Measurements from ENCODE around the gene SERP1. TPM values are rescaled to one million over a fixed set of nuclear protein-coding genes. Genes with fewer than 3 reads are reported as not detected.

Gene SERP1
- polyA plus RNA-seq, 3 donors from 2014 or later = 142 to 187 (median 165) TPM

- Mint-ChIP-seq H3K9me3 (no peaks in the 10 kb centered on the region), H3K27me3 (ENCODE audit: low read depth in 3 of 3) (peaks cover 4 to 16% (median 11%) of the 10 kb centered on the region in 3 donors), H3K36me3 (peaks cover 3 to 4% (median 4%) of the 10 kb centered on the region in 3 donors), H3K4me1 (peaks cover 42 to 76% of the 10 kb centered on the region in 2 donors), H3K4me3 (peak overlapping the region; percentile 92 to 98 (median 97)), H3K27ac (peak overlapping the region; percentile 96 to 99 (median 98))
- DNase-seq = no peak
Observed at GRCh38 chr3:150547045-150547741, 897 bp upstream of the SERP1 start.

GRCh38 chr3:150545419-150546225, 674 bp downstream of the SERP1 start:
- H3K36me3 Mint-ChIP-seq = peaks cover 0 to 3% (median 0%) of the 10 kb centered on the region in 3 donors
- no peaks in the 10 kb centered on the region for H3K9me3 Mint-ChIP-seq
- peak in 1 of 3 donors; percentile 24 for DNase-seq
- H3K4me3 Mint-ChIP-seq = peak overlapping the region; percentile 92 to 98 (median 97)
- H3K27me3 Mint-ChIP-seq (ENCODE audit: low read depth in 3 of 3) = peaks cover 4 to 16% (median 11%) of the 10 kb centered on the region in 3 donors
- H3K27ac Mint-ChIP-seq = peak overlapping the region; percentile 96 to 99 (median 98)
- H3K4me1 Mint-ChIP-seq = peaks cover 47 to 82% of the 10 kb centered on the region in 2 donors

- Mint-ChIP-seq H3K27me3 (ENCODE audit: low read depth in 3 of 3) (peaks cover 4 to 16% (median 11%) of the 10 kb centered on the region in 3 donors), H3K4me1 (peaks cover 48 to 79% of the 10 kb centered on the region in 2 donors), H3K27ac (peak overlapping the region; percentile 64 to 99 (median 76)), H3K36me3 (peaks cover 0 to 3% (median 0%) of the 10 kb centered on the region in 3 donors), H3K4me3 (peak overlapping the region; percentile 34 to 98 (median 95)), H3K9me3 (no peaks in the 10 kb centered on the region)
- DNase-seq = no peak
Observed at GRCh38 chr3:150544726-150545125, 1.6 kb downstream of the SERP1 start.

GRCh38 chr3:150544041-150544440, 2.3 kb downstream of the SERP1 start:
- Mint-ChIP-seq H3K36me3 (peaks cover 0 to 3% (median 0%) of the 10 kb centered on the region in 3 donors), H3K4me3 (peak overlapping the region; percentile 50 to 98 (median 95)), H3K9me3 (no peaks in the 10 kb centered on the region), H3K27ac (peak overlapping the region; percentile 53 to 99 (median 76)), H3K4me1 (peaks cover 48 to 75% of the 10 kb centered on the region in 2 donors), H3K27me3 (ENCODE audit: low read depth in 3 of 3) (peaks cover 4 to 16% (median 11%) of the 10 kb centered on the region in 3 donors)
- no peak for DNase-seq

GRCh38 chr3:150543531-150543930, 2.8 kb downstream of the SERP1 start:
- Mint-ChIP-seq H3K36me3 (peaks cover 0 to 3% (median 0%) of the 10 kb centered on the region in 3 donors), H3K27ac (peak overlapping the region; percentile 22 to 99 (median 68)), H3K4me1 (peaks cover 50 to 70% of the 10 kb centered on the region in 2 donors), H3K4me3 (no peak overlapping the region), H3K27me3 (ENCODE audit: low read depth in 3 of 3) (peaks cover 4 to 16% (median 11%) of the 10 kb centered on the region in 3 donors), H3K9me3 (no peaks in the 10 kb centered on the region)
- DNase-seq = no peak

- peaks cover 4 to 16% (median 11%) of the 10 kb centered on the region in 3 donors for H3K27me3 Mint-ChIP-seq (ENCODE audit: low read depth in 3 of 3)
- H3K9me3 Mint-ChIP-seq = no peaks in the 10 kb centered on the region
- peaks cover 46 to 66% of the 10 kb centered on the region in 2 donors for H3K4me1 Mint-ChIP-seq
- peak overlapping the region; percentile 13 to 99 (median 54) for H3K27ac Mint-ChIP-seq
- DNase-seq = no peak
- peaks cover 0 to 3% (median 0%) of the 10 kb centered on the region in 3 donors for H3K36me3 Mint-ChIP-seq
- H3K4me3 Mint-ChIP-seq = no peak overlapping the region
Observed at GRCh38 chr3:150543128-150543527, 3.2 kb downstream of the SERP1 start.

GRCh38 chr3:150540991-150541390, 5.3 kb downstream of the SERP1 start:
- Mint-ChIP-seq H3K27me3 (ENCODE audit: low read depth in 3 of 3) (peaks cover 0 to 7% (median 5%) of the 10 kb centered on the region in 3 donors), H3K27ac (peak overlapping the region; percentile 9 to 83 (median 46)), H3K9me3 (no peaks in the 10 kb centered on the region), H3K36me3 (peaks cover 0 to 3% (median 0%) of the 10 kb centered on the region in 3 donors), H3K4me1 (peaks cover 29 to 49% of the 10 kb centered on the region in 2 donors), H3K4me3 (no peak overlapping the region)
- DNase-seq = no peak

GRCh38 chr3:150540297-150540696, 6.0 kb downstream of the SERP1 start:
- H3K27ac Mint-ChIP-seq = peak overlapping the region in 2 of 6 donors; percentile 42 to 48
- no peak for DNase-seq
- no peak overlapping the region for H3K4me3 Mint-ChIP-seq
- H3K36me3 Mint-ChIP-seq = peaks cover 0 to 3% (median 0%) of the 10 kb centered on the region in 3 donors
- peaks cover 0 to 3% (median 1%) of the 10 kb centered on the region in 3 donors for H3K27me3 Mint-ChIP-seq (ENCODE audit: low read depth in 3 of 3)
- H3K4me1 Mint-ChIP-seq = peaks cover 22 to 44% of the 10 kb centered on the region in 2 donors
- H3K9me3 Mint-ChIP-seq = no peaks in the 10 kb centered on the region

GRCh38 chr3:150538324-150539208, 7.7 kb downstream of the SERP1 start:
- DNase-seq = no peak
- Mint-ChIP-seq H3K9me3 (no peaks in the 10 kb centered on the region), H3K36me3 (peaks cover 0 to 9% (median 0%) of the 10 kb centered on the region in 3 donors), H3K4me3 (no peak overlapping the region), H3K4me1 (peaks cover 10 to 27% of the 10 kb centered on the region in 2 donors), H3K27ac (peak overlapping the region in 4 of 6 donors; percentile 17 to 61 (median 40)), H3K27me3 (ENCODE audit: low read depth in 3 of 3) (peaks cover 0 to 2% (median 2%) of the 10 kb centered on the region in 3 donors)

- H3K9me3 Mint-ChIP-seq = no peaks in the 10 kb centered on the region
- no peak overlapping the region for H3K4me3 Mint-ChIP-seq
- H3K36me3 Mint-ChIP-seq = peaks cover 0 to 12% (median 3%) of the 10 kb centered on the region in 3 donors
- H3K27ac Mint-ChIP-seq = no peak overlapping the region
- peaks cover 0 to 3% of the 10 kb centered on the region in 2 donors for H3K4me1 Mint-ChIP-seq
- H3K27me3 Mint-ChIP-seq (ENCODE audit: low read depth in 3 of 3) = peaks cover 0 to 4% (median 2%) of the 10 kb centered on the region in 3 donors
- DNase-seq = no peak
Observed at GRCh38 chr3:150535204-150535603, 11.1 kb downstream of the SERP1 start.

- no peak overlapping the region for H3K4me3 Mint-ChIP-seq
- H3K36me3 Mint-ChIP-seq = peaks cover 0 to 12% (median 3%) of the 10 kb centered on the region in 3 donors
- peaks cover 0 to 4% (median 2%) of the 10 kb centered on the region in 3 donors for H3K27me3 Mint-ChIP-seq (ENCODE audit: low read depth in 3 of 3)
- DNase-seq = no peak
- H3K27ac Mint-ChIP-seq = peak overlapping the region in 1 of 6 donors; percentile 15
- H3K9me3 Mint-ChIP-seq = no peaks in the 10 kb centered on the region
- H3K4me1 Mint-ChIP-seq = no peaks in the 10 kb centered on the region
Observed at GRCh38 chr3:150531775-150532174, 14.5 kb downstream of the SERP1 start.

- peaks cover 0 to 1% (median 1%) of the 10 kb centered on the region in 3 donors for H3K27me3 Mint-ChIP-seq (ENCODE audit: low read depth in 3 of 3)
- H3K36me3 Mint-ChIP-seq = peaks cover 0 to 3% (median under 1%) of the 10 kb centered on the region in 3 donors
- no peaks in the 10 kb centered on the region for H3K9me3 Mint-ChIP-seq
- H3K4me1 Mint-ChIP-seq = no peaks in the 10 kb centered on the region
- DNase-seq = peak in 2 of 3 donors; percentile 12 to 21
- no peak overlapping the region for H3K4me3 Mint-ChIP-seq
- H3K27ac Mint-ChIP-seq = no peak overlapping the region
Observed at GRCh38 chr3:150528354-150528797, 17.9 kb downstream of the SERP1 start.

Data from immature natural killer cell (primary cell).